ENCODE data around the gene TLX1.

Gene TLX1

GRCh38 chr10:101112799-101113594, 18.1 kb upstream of the TLX1 start:
- FAIRE-seq = no peak

GRCh38 chr10:101113890-101114403, 17.2 kb upstream of the TLX1 start:
- no peak for FAIRE-seq

- no peak for FAIRE-seq
Measured at GRCh38 chr10:101114646-101115045, 16.5 kb upstream of the TLX1 start.

GRCh38 chr10:101116754-101117153, 14.3 kb upstream of the TLX1 start:
- FAIRE-seq = no peak

- no peak for FAIRE-seq
Measured at GRCh38 chr10:101118031-101118430, 13.1 kb upstream of the TLX1 start.

- no peak for FAIRE-seq
Measured at GRCh38 chr10:101120520-101120883, 10.6 kb upstream of the TLX1 start.

GRCh38 chr10:101120884-101121653, 10.0 kb upstream of the TLX1 start:
- FAIRE-seq = no peak

GRCh38 chr10:101121654-101122031, 9.5 kb upstream of the TLX1 start:
- no peak for FAIRE-seq

GRCh38 chr10:101122270-101123084, 8.6 kb upstream of the TLX1 start:
- no peak for FAIRE-seq

- no peak for FAIRE-seq
Measured at GRCh38 chr10:101123085-101123814, 7.8 kb upstream of the TLX1 start.

- FAIRE-seq = no peak
Measured at GRCh38 chr10:101123815-101124617, 7.1 kb upstream of the TLX1 start.

GRCh38 chr10:101124933-101125332, 6.2 kb upstream of the TLX1 start:
- FAIRE-seq = no peak

GRCh38 chr10:101126684-101127628, 4.1 kb upstream of the TLX1 start:
- no peak for FAIRE-seq

- FAIRE-seq = no peak
Measured at GRCh38 chr10:101130141-101130540, 959 bp upstream of the TLX1 start.

- no peak for FAIRE-seq
Measured at GRCh38 chr10:101131962-101132635, 999 bp downstream of the TLX1 start.

- no peak for FAIRE-seq
Measured at GRCh38 chr10:101132636-101133473, 1.8 kb downstream of the TLX1 start.

GRCh38 chr10:101133489-101134298, 2.6 kb downstream of the TLX1 start:
- FAIRE-seq = no peak
